ENCODE data around the gene XRCC4.

The XRCC4 gene

GRCh38 chr5:83157163-83157562 is 79.8 kb downstream of the XRCC4 start:
- intact Hi-C loops (cut with DNase I), result no loop called here
- DNase-seq, result no peak

- no peak for DNase-seq
- intact Hi-C loops (cut with DNase I), result no loop called here
These were observed 85.3 kb downstream of the XRCC4 start for GRCh38 chr5:83162601-83163000.

GRCh38 chr5:83167538-83167937 is 90.2 kb downstream of the XRCC4 start:
- intact Hi-C loops (cut with DNase I), result no loop called here

GRCh38 chr5:83169571-83170337 is 92.4 kb downstream of the XRCC4 start:
- intact Hi-C loops (cut with DNase I), result no loop called here
- no peak for DNase-seq

More at GRCh38 chr5:83167538-83167937, 90.2 kb downstream of the XRCC4 start:
- DNase-seq, result no peak

- no peak for DNase-seq
- intact Hi-C loops (cut with DNase I), result no loop called here
These were observed 94.7 kb downstream of the XRCC4 start for GRCh38 chr5:83172011-83172410.

GRCh38 chr5:83172655-83173054 is 95.3 kb downstream of the XRCC4 start:
- no peak for DNase-seq
- intact Hi-C loops (cut with DNase I), result no loop called here

GRCh38 chr5:83173826-83174225 is 96.5 kb downstream of the XRCC4 start:
- DNase-seq, result no peak
- intact Hi-C loops (cut with DNase I), result no loop called here

- intact Hi-C loops (cut with DNase I), result no loop called here
- DNase-seq, result no peak
These were observed 100.5 kb downstream of the XRCC4 start for GRCh38 chr5:83177803-83178202.

GRCh38 chr5:83179966-83180365 is 102.6 kb downstream of the XRCC4 start:
- no peak for DNase-seq
- intact Hi-C loops (cut with DNase I), result no loop called here

- intact Hi-C loops (cut with DNase I), result no loop called here
- DNase-seq, result no peak
These were observed 107.2 kb downstream of the XRCC4 start for GRCh38 chr5:83184534-83184933.

- intact Hi-C loops (cut with DNase I), result no loop called here
- no peak for DNase-seq
These were observed 115.6 kb downstream of the XRCC4 start for GRCh38 chr5:83192947-83193346.

GRCh38 chr5:83197326-83197967 is 120.1 kb downstream of the XRCC4 start:
- DNase-seq, result no peak
- intact Hi-C loops (cut with DNase I), result no loop called here

- DNase-seq, result no peak
These were observed 121.8 kb downstream of the XRCC4 start for GRCh38 chr5:83199126-83199525.

GRCh38 chr5:83204651-83205050 is 127.3 kb downstream of the XRCC4 start:
- intact Hi-C loops (cut with DNase I), result no loop called here
- DNase-seq, result no peak

More at GRCh38 chr5:83199126-83199525, 121.8 kb downstream of the XRCC4 start:
- intact Hi-C loops (cut with DNase I), result no loop called here

- DNase-seq, result no peak
- intact Hi-C loops (cut with DNase I), result no loop called here
These were observed 132.6 kb downstream of the XRCC4 start for GRCh38 chr5:83209963-83210362.

GRCh38 chr5:83219077-83219476 is 141.7 kb downstream of the XRCC4 start:
- DNase-seq, result no peak
- intact Hi-C loops (cut with DNase I), result no loop called here

GRCh38 chr5:83219495-83219894 is 142.1 kb downstream of the XRCC4 start:
- DNase-seq, result no peak
- intact Hi-C loops (cut with DNase I), result no loop called here

- intact Hi-C loops (cut with DNase I), result no loop called here
These were observed 143.0 kb downstream of the XRCC4 start for GRCh38 chr5:83220331-83220730.

GRCh38 chr5:83222906-83223305 is 145.6 kb downstream of the XRCC4 start:
- DNase-seq, result no peak
- intact Hi-C loops (cut with DNase I), result no loop called here

More at GRCh38 chr5:83220331-83220730, 143.0 kb downstream of the XRCC4 start:
- no peak for DNase-seq

- intact Hi-C loops (cut with DNase I), result no loop called here
- DNase-seq, result no peak
These were observed 150.3 kb downstream of the XRCC4 start for GRCh38 chr5:83227611-83228010.

- intact Hi-C loops (cut with DNase I), result no loop called here
- DNase-seq, result no peak
These were observed 153.2 kb downstream of the XRCC4 start for GRCh38 chr5:83230511-83230910.

All from head of caudate nucleus (tissue), 42 donors.